Hepatocyte (in vitro differentiated cells): ENCODE results near the gene ZNF692. TPM values are rescaled to one million over a fixed set of nuclear protein-coding genes. Genes with fewer than 3 reads are reported as not detected.

Experiments used
- DNase-seq: peaks from one replicate; pipeline ENCODE4 v3.0.0-alpha.2; 2016; ENCODE audit warnings: low spot score
- H2AFZ ChIP-seq: fragments of 200-600 bp; sonication (generic); 2 replicates; pipeline ENCODE4 v1.6.0; 2016; ENCODE audit warnings: antibody characterized with exemption, mild to moderate bottlenecking
- H3K27ac ChIP-seq: fragments of 200-600 bp; sonication (generic); 2 replicates; pipeline ENCODE4 v1.5.1; 2016; ENCODE audit warnings: mild to moderate bottlenecking
- H3K27me3 ChIP-seq: fragments of 200-600 bp; sonication (generic); 2 replicates; pipeline ENCODE4 v1.6.1; 2016
- H3K36me3 ChIP-seq: fragments of 200-600 bp; sonication (generic); replicated peaks from 2 replicates; pipeline ENCODE4 v1.5.1; 2016; ENCODE audit warnings: low read depth; ENCODE audit not compliant: insufficient read depth
- H3K4me1 ChIP-seq: fragments of 200-600 bp; sonication (generic); 2 replicates; pipeline ENCODE4 v1.5.1; 2016; ENCODE audit warnings: mild to moderate bottlenecking, moderate library complexity; ENCODE audit not compliant: insufficient read depth
- H3K4me2 ChIP-seq: fragments of 200-600 bp; sonication (generic); 2 replicates; pipeline ENCODE4 v1.6.0; 2016
- H3K4me3 ChIP-seq: fragments of 200-600 bp; sonication (generic); 2 replicates; pipeline ENCODE4 v1.5.1; 2016; ENCODE audit warnings: mild to moderate bottlenecking
- H3K79me2 ChIP-seq: fragments of 200-600 bp; sonication (generic); 2 replicates; pipeline ENCODE4 v1.6.0; 2017; ENCODE audit warnings: mild to moderate bottlenecking
- H3K9me2 ChIP-seq: fragments of 200-600 bp; sonication (generic); replicated peaks from 2 replicates; pipeline ENCODE4 v1.6.0; 2017; ENCODE audit warnings: mild to moderate bottlenecking; ENCODE audit not compliant: insufficient read depth
- H3K9me3 ChIP-seq: fragments of 200-600 bp; sonication (generic); 2 replicates; pipeline ENCODE4 v1.5.1; 2016; ENCODE audit warnings: low read depth, mild to moderate bottlenecking
- H4K20me1 ChIP-seq: fragments of 200-600 bp; sonication (generic); 2 replicates; pipeline ENCODE4 v1.6.0; 2016; ENCODE audit warnings: mild to moderate bottlenecking; ENCODE audit not compliant: insufficient read depth, poor library complexity, severe bottlenecking
- EZH2 ChIP-seq: fragments of 200-600 bp; sonication (generic); IDR thresholded peaks from 2 replicates; pipeline ENCODE4 v1.6.1; 2016; ENCODE audit warnings: antibody characterized with exemption, mild to moderate bottlenecking, borderline replicate concordance
- EZH2phosphoT487 ChIP-seq: fragments of 200-600 bp; sonication (generic); IDR thresholded peaks from one replicate; pipeline ENCODE4 v1.6.1; 2018; ENCODE audit warnings: antibody characterized with exemption, mild to moderate bottlenecking, low read depth, moderate library complexity; ENCODE audit not compliant: unreplicated experiment, severe bottlenecking
- WGBS: methylation state at CpG from one replicate; pipeline ENCODE4 v1.1.6; 2016; ENCODE audit warnings: low lambda C conversion rate; ENCODE audit errors: missing lambda C conversion rate; 5-methylcytosine and 5-hydroxymethylcytosine counted together
- polyA plus RNA-seq: library from polyadenylated mRNA; unstranded; fragments of >200 nt; fragmentation: Nextera tagmentation; extraction: Ambion mirVana; gene quantifications from 2 replicates; pipeline ENCODE4 v1.2.1, GENCODE V29; 2016
- total RNA-seq: library from RNA; depleted of rRNA; stranded (reverse); fragments of >200 nt; gene quantifications from 2 replicates; pipeline ENCODE4 v1.2.3, GENCODE V29; 2014
- TF ChIP-seq, protein P1 (sequence below): fragments of 200-600 bp; sonication (generic); IDR thresholded peaks from 2 replicates; pipeline ENCODE4 v1.5.1; 2016; ENCODE audit warnings: antibody characterized with exemption, mild to moderate bottlenecking; ENCODE audit not compliant: poor library complexity

ZNF692 gene
- total and polyA plus RNA-seq, 2 experiments from 2014 or later = 42.1 to 60.8 TPM

DNA sequence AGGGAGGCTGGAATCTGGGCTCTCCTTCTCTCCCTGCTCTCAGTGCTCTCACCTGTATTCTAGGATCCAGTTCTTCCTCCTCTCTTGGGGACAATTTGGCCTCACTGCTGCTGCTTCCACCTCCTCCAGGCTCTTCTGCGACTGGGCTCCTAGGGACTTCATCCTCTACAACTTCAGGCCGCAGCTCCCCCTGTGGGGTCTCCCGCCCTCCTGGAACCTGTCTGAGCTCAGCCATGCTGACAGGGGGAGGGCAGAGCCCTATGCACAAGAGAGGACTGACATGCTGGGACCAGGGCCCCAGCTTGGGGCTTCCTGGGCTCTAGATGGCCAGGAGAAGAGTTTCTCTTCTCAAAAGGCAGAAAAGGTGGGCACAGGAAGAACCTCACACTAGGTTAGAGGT lies 34.2 kb downstream of the ZNF692 start:
- Histone ChIP-seq H3K79me2 (peaks cover 57% of the 10 kb centered on the region), H2AFZ (no peak overlapping the region), H3K9me2 (no peaks in the 10 kb centered on the region), H4K20me1 (peaks cover 7% of the 10 kb centered on the region), H3K4me2 (peak overlapping the region; percentile 95), H3K9me3 (no peaks in the 10 kb centered on the region), H3K27me3 (no peaks in the 10 kb centered on the region), H3K27ac (no peak overlapping the region), H3K4me3 (peak overlapping the region; percentile 55), H3K36me3 (no peaks in the 10 kb centered on the region), H3K4me1 (peaks cover 20% of the 10 kb centered on the region)
- DNase-seq = no peak
- TF ChIP-seq EZH2phosphoT487 = no peak
- TF ChIP-seq, protein P1, sequence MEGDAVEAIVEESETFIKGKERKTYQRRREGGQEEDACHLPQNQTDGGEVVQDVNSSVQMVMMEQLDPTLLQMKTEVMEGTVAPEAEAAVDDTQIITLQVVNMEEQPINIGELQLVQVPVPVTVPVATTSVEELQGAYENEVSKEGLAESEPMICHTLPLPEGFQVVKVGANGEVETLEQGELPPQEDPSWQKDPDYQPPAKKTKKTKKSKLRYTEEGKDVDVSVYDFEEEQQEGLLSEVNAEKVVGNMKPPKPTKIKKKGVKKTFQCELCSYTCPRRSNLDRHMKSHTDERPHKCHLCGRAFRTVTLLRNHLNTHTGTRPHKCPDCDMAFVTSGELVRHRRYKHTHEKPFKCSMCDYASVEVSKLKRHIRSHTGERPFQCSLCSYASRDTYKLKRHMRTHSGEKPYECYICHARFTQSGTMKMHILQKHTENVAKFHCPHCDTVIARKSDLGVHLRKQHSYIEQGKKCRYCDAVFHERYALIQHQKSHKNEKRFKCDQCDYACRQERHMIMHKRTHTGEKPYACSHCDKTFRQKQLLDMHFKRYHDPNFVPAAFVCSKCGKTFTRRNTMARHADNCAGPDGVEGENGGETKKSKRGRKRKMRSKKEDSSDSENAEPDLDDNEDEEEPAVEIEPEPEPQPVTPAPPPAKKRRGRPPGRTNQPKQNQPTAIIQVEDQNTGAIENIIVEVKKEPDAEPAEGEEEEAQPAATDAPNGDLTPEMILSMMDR = no peak
- TF ChIP-seq EZH2 = no peak
- WGBS = 92% methylated on average over 3 of the region's 3 CpGs

DNA sequence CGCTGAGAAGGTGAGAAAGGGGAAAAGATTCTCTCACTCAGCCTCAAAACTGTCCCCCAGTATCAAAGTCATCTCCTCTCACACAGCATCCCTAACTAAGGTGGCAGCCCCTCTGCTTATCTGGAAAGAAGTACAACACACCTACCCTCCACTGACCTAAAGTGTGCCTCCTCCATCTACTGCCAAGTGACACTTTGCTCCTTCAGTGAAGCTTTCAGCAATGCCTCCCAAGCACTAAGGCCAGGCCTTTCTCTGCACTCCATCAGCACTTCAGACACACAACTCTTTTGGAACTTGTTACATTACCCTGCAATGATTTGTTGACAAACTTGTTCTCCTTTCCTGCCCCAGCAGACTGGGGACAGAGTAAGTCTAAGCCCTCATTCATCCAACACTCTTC lies 34.6 kb downstream of the ZNF692 start:
- Histone ChIP-seq H4K20me1 (peaks cover 10% of the 10 kb centered on the region), H3K9me3 (no peaks in the 10 kb centered on the region), H3K27me3 (no peaks in the 10 kb centered on the region), H3K4me2 (peak overlapping the region; percentile 95), H3K36me3 (no peaks in the 10 kb centered on the region), H3K79me2 (peaks cover 59% of the 10 kb centered on the region), H2AFZ (no peak overlapping the region), H3K9me2 (no peaks in the 10 kb centered on the region), H3K27ac (no peak overlapping the region), H3K4me3 (no peak overlapping the region), H3K4me1 (peaks cover 20% of the 10 kb centered on the region)
- TF ChIP-seq EZH2 (no peak), EZH2phosphoT487 (no peak)
- TF ChIP-seq, protein P1 = no peak
- DNase-seq = no peak
- 95% methylated on average over 1 of the region's 1 CpG for WGBS

- 98% methylated on average over 2 of the region's 2 CpGs for WGBS
- no peak overlapping the region for H2AFZ ChIP-seq
Measured at GRCh38 chr1:248823517-248824001, 35.3 kb downstream of the ZNF692 start.

More at GRCh38 chr1:248823517-248824001, 35.3 kb downstream of the ZNF692 start:
- Histone ChIP-seq H3K4me1 (peaks cover 20% of the 10 kb centered on the region), H3K4me2 (peak overlapping the region; percentile 95), H3K27ac (no peak overlapping the region), H3K9me3 (no peaks in the 10 kb centered on the region), H3K27me3 (no peaks in the 10 kb centered on the region), H3K79me2 (peaks cover 67% of the 10 kb centered on the region), H3K4me3 (no peak overlapping the region), H3K36me3 (no peaks in the 10 kb centered on the region), H4K20me1 (peaks cover 11% of the 10 kb centered on the region), H3K9me2 (no peaks in the 10 kb centered on the region)
- no peak for DNase-seq
- TF ChIP-seq, protein P1 = no peak
- no peak for TF ChIP-seq EZH2phosphoT487
- no peak for TF ChIP-seq EZH2
